GM21526 (cell line): ENCODE data around the gene GPC4.

ENCODE experiments used
- ATAC-seq: cut with Tn5 transposase; IDR thresholded peaks from one replicate; pipeline ENCODE4 v1.9.1; 2021; ENCODE audit warnings: moderate library complexity; ENCODE audit not compliant: unreplicated experiment, low FRiP score

The GPC4 gene

GRCh38 chrX:133415276-133416105 lies at the start of gene GPC4:
Gene GPC4, minus strand, starts transcription at chrX:133415489. Its CDS starts 524 bp downstream, at chrX:133414965.
- ATAC-seq: no peak

- ATAC-seq: no peak
Observed at GRCh38 chrX:133461231-133461630, 45.9 kb upstream of the GPC4 start.

- ATAC-seq: no peak
Observed at GRCh38 chrX:133454924-133455323, 39.6 kb upstream of the GPC4 start.

- no peak for ATAC-seq
Observed at GRCh38 chrX:133454491-133454914, 39.2 kb upstream of the GPC4 start.

- ATAC-seq: no peak
Observed at GRCh38 chrX:133448512-133449076, 33.3 kb upstream of the GPC4 start.

- no peak for ATAC-seq
Observed at GRCh38 chrX:133444952-133445831, 29.9 kb upstream of the GPC4 start.

- ATAC-seq: no peak
Observed at GRCh38 chrX:133444196-133444595, 28.9 kb upstream of the GPC4 start.

GRCh38 chrX:133440797-133441163 lies 25.5 kb upstream of the GPC4 start:
- ATAC-seq: no peak

GRCh38 chrX:133440081-133440796 lies 24.9 kb upstream of the GPC4 start:
- no peak for ATAC-seq

GRCh38 chrX:133437766-133438165 lies 22.5 kb upstream of the GPC4 start:
- ATAC-seq: no peak

- no peak for ATAC-seq
Observed at GRCh38 chrX:133437356-133437755, 22.1 kb upstream of the GPC4 start.

GRCh38 chrX:133435544-133436124 lies 20.3 kb upstream of the GPC4 start:
- no peak for ATAC-seq

- ATAC-seq: no peak
Observed at GRCh38 chrX:133434197-133434820, 19.0 kb upstream of the GPC4 start.

GRCh38 chrX:133419911-133420310 lies 4.6 kb upstream of the GPC4 start:
- ATAC-seq: no peak

GRCh38 chrX:133418588-133418987 lies 3.3 kb upstream of the GPC4 start:
- ATAC-seq: no peak

- ATAC-seq: no peak
Observed at GRCh38 chrX:133417364-133417763, 2.1 kb upstream of the GPC4 start.

- ATAC-seq: no peak
Observed at GRCh38 chrX:133414406-133415275, 648 bp downstream of the GPC4 start.

- no peak for ATAC-seq
Observed at GRCh38 chrX:133413218-133413925, 1.9 kb downstream of the GPC4 start.
